Stimulated activated CD4-positive, alpha-beta T cell treated with anti-CD3 and anti-CD28 coated beads, Interleukin-15, amount 100 ng/mL, for 48 hours (primary cell): ENCODE results near the gene ENOX2.
"Not testable (repeated sequence)": the region's sequence is repeated elsewhere in the genome, so short reads cannot be mapped to it uniquely, and the experiment has no call there.

ENCODE experiments used
- DNase-seq, 2 donors: peaks; one replicate each; pipeline ENCODE4 v3.0.0-alpha.2; 2020; ENCODE audit warnings: low read depth in 2 of 2

ENOX2 gene

GRCh38 chrX:130827648-130828047 is 75.4 kb downstream of the ENOX2 start:
- DNase-seq, result no peak

- no peak for DNase-seq
These were observed 76.8 kb downstream of the ENOX2 start for GRCh38 chrX:130826249-130826648.

DNA sequence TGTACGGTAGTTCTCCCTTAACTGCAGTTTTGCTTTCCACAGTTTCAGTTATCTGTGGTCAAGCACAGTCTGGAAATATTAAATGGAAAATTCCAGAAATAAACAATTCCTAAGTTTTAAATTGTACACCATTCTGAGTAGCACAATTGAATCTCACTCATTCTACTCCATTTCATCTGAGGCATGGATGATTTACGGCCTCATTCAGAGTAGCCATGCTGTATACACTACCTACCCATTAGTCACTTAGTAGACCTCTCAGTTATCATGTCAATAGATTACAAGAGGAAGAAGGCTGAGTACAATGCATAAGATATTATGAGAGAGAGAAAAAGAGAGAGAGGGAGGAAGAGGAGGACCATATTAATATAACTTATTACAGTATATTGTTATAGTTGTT is 77.5 kb downstream of the ENOX2 start:
- no peak for DNase-seq

DNA sequence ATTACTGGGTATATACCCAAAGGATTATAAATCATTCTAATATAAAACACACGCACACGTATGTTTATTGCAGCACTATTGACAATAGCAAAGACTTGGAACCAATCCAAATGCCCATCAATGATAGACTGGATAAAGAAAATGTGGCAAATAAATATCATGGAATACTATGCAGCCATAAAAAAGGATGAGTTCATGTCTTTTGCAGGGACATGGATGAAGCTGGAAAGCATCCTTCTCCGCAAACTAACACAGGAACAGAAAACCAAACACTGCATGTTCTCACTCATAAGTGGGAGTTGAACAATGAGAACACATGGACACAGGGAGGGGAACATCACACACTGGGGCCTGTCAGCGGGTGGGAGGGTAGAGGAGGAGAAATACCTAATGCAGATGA is 83.6 kb downstream of the ENOX2 start:
- DNase-seq, result not testable (repeated sequence)

- DNase-seq, result not testable (repeated sequence)
These were observed 89.1 kb downstream of the ENOX2 start for GRCh38 chrX:130813932-130814331.

DNA sequence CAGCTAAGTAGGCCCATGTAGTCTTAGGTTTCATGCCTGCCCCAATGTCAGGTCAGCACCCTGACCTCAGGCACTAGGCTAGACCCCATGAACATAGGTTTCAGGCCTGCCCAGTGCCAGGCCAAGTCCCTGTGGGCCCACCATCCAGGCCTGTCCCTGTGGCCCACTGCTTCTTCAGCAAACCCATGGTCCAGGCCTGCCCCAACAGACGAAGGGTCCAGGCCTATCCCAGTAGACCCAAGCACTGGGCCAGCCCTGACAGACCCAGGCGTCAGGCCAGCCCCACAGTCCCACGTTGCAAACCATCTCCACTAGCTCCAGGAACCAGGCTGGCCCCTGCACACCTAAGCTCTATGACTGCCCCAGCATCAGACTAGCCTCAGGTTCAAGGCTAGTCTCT is 92.4 kb downstream of the ENOX2 start:
- DNase-seq, result no peak

DNA sequence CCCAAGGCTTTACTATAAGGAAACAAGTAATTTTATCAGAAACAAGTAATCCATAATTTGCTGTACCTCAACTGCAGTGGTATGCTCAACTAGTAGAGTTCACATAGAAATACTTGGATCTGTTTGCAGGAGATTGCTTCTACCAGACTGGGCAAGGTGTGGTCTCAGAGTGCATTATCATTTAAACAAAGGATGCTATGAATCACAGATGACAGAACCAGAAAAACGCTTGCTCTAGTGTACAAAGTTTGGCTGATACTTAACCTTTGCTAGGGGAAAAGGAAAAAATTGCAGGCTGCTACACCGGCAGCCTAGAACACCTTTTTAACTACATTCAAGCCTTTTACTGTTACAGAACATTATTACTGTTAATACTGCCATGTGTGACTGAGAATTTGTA is 97.1 kb downstream of the ENOX2 start:
- no peak for DNase-seq

GRCh38 chrX:130803537-130803936 is 99.5 kb downstream of the ENOX2 start:
- no peak for DNase-seq

DNA sequence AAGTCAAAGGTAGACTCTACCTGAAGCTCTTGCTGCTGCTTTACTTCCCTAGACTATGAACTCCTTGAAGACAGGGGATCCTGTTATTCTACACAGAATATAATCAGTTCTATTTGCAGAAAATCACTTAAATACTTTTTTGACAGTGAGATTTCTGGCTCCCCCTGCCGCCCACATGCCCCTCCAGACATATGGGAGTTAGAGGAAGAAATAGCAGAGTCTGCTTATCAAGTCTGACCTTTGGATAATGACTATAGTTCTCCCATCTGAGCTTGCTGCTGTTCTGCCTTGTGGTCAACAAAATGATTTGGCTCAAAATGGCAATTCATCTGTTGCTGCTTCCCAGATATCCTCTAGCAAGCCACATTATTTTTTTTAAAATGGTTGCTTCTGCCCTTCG is 101.1 kb downstream of the ENOX2 start:
- no peak for DNase-seq

DNA sequence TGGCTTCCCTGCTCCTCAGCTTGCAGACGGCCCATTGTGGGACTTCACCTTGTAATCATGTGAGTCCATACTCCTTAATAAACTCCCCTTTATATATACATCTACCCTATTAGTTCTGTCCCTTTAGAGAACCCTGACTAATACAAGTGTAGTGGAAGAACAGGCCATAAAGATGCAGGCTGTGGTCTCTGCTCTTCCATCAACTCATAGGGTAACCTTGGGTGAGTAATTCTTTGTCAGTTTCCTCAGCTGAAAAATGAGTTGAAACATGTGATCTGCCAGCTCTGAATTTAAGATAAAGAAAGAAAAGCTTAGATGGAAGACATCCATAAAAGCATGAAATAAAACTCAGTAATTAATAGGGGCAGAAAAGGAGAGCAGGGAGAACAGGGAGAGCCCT is 103.6 kb downstream of the ENOX2 start:
- DNase-seq, result no peak

- DNase-seq, result no peak
These were observed 109.0 kb downstream of the ENOX2 start for GRCh38 chrX:130793975-130794374.

DNA sequence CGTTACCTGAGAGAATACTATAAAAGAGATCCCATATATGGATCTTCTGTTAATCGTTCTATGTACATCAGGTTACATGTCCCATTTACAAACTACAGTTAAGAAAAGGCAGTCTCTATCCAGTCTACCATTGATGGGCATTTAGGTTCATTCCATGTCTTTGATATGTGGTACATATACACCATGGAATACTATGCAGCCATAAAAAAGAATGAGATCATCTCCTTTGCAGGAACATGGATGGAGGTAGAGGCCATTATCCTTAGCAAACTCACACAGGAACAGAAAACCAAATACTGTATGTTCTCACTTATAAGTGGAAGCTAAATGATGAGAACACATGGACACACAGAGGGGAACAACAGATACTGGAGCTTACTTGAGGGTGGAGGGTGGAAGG is 111.1 kb downstream of the ENOX2 start:
- DNase-seq, result not testable (repeated sequence)

- DNase-seq, result no peak
These were observed 113.2 kb downstream of the ENOX2 start for GRCh38 chrX:130789793-130790192.

DNA sequence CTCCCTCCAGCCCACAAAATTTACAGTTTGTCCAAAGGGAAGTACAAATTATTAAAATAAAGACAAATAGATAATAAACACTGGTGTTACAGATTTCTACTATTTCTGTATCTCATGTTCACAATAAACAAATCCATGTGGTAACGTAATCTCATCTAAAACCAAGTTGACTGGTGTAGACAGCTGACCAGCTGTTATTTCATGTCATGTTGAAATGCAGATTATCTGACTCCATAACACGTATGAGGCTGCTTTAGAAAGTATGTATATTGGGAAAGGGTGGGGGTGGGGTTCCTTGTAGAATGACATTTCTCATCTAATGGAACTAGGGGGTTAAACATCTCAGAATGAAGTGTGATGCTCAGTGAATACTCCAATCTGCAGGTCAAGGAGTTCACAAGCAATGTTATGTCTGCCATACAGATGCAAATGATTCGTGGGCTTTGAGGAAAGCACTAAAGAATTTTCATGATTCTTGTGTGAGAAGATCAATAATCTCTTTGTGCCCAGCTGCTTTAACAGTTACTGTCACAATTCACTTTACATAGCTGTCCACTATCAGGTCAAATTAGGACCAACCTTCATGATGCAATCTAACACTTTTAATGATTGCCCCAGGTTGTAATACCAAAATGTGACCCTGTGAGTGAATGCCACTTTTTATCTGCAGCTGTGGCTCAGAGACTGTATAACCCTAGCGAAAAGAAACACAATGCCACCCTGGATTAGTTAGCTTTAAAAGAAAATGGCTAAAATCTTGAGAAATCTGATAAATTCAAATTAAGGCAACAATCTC is 114.0 kb downstream of the ENOX2 start:
- DNase-seq, result no peak

DNA sequence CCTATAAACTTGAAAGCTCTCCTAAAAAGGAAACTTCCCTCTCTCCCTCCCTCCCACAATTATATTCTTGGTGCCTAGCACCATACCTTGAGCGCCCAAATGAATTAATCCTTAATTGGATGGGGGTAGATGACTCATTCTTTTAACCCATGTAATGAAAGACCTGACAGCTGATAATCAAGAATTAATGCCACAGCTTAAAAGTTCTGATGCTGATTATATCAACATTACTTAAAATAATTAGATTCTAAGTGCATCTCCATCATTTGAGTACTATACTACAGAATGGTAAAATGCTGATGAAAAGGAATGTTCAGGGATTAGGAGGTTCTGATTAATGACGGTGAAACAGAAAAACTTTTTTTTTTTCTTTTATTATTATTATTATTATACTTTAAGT is 117.0 kb downstream of the ENOX2 start:
- no peak for DNase-seq

GRCh38 chrX:130778773-130779172 is 124.2 kb downstream of the ENOX2 start:
- DNase-seq, result no peak

GRCh38 chrX:130775849-130776248 is 127.2 kb downstream of the ENOX2 start:
- no peak for DNase-seq

DNA sequence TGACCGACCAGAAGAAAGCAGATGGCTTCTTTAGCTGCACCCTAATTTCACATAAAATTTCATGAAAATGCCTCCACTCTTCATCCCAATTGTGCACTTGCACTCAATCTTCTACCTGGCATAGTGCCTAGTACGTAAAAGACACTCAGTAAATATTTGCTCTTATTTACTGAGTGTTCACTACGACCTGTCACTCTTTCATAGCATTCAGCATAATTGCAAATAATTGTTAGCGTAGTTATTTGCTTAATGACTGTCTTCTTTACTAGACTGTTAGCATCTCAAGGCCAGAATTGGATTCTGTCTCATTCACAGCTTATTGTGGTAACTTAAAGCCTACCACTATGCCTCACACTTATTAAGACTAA is 130.2 kb downstream of the ENOX2 start:
- no peak for DNase-seq

GRCh38 chrX:130772105-130772775 is 130.8 kb downstream of the ENOX2 start:
- DNase-seq, result no peak

- no peak for DNase-seq
These were observed 131.4 kb downstream of the ENOX2 start for GRCh38 chrX:130771648-130772047.

DNA sequence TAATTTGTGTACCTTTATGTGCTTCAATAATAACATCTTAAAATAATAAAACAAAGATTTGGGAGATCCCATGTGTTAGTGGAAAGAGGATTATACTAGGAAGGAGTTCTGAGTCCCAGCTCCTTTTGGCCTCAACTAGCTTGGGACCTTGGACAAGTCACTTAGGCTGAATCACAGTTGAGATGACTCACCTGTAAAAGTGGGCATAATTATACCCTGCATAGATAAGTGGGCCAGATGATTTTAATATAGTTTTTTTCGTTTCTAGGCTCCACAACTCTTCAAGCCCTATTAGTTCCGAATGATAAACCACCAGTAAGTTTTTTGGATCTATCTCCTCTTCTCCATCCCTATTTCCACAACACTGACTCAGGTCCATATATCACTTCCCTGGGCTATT is 131.8 kb downstream of the ENOX2 start:
- DNase-seq, result no peak

- DNase-seq, result no peak
These were observed 132.4 kb downstream of the ENOX2 start for GRCh38 chrX:130770615-130771014.

GRCh38 chrX:130769835-130770234 is 133.2 kb downstream of the ENOX2 start:
- DNase-seq, result no peak

- DNase-seq, result no peak
These were observed 144.9 kb downstream of the ENOX2 start for GRCh38 chrX:130758072-130758471.
